ENCODE results near the gene FKRP. TPM values are rescaled to one million over a fixed set of nuclear protein-coding genes. Genes with fewer than 3 reads are reported as not detected.

FKRP gene
- total RNA-seq, 1 experiment from 2014 or later = 19.4 TPM

DNA sequence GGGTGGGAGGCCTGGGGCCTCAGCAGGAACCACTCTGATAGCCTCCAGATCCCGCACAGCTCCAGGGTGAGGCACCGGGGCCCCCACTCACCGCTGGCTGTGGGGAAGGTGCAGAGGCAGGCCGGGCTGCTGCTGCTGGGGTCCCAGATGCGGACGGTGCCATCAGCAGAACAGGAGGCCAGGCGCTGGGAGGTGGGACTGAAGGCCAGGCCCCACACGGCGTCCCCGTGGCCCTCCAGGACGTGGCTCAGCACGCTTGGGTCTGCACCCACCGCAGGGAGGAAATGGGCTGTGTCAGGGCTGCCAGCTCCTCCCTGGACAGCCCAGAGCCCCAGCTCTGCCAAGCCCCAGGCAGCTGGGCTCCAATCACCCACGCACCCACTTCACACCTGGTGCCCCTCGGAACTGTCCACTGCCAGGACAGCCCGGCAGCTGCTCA lies 22.8 kb upstream of the FKRP start:
- ChIA-PET RAD21 (ENCODE audit: low non-redundant PET in 1 of 2, low total read pairs in 2 of 2, uncharacterized antibody in 2 of 2, unreplicated experiment in 2 of 2) (no interaction called here), POLR2A (no interaction called here), CTCF (no interaction called here)
- ATAC-seq (no peak), DNase-seq (ENCODE audit: low read depth, low spot score) (no peak)
- intact Hi-C loops (cut with micrococcal nuclease) = loop anchor here (10.0 kb wide), 1 partner anchor 108 kb away; no protein-coding TSS in a partner anchor
- H3K9ac ChIP-seq (ENCODE audit: low read length) = no peak overlapping the region
- peaks cover 0 to 4% of the 10 kb centered on the region in 2 experiments; a peak in 2 of 4 replicates for H3K4me1 ChIP-seq (ENCODE audit: control insufficient read depth in 1 of 2, insufficient read depth in 2 of 2, low read length in 2 of 2)
- no peak overlapping the region for H3K4me3 ChIP-seq (replicated peaks in 1 of 2; ENCODE audit: low read depth in 1 of 2, low read length in 2 of 2)
- H3K79me2 ChIP-seq (ENCODE audit: insufficient read depth, low read length) = peaks cover 16% of the 10 kb centered on the region; the same call in 1 of the 2 replicates
- no peaks in the 10 kb centered on the region for H3K9me2 ChIP-seq (ENCODE audit: insufficient read depth)
- no peak overlapping the region for H2AFZ ChIP-seq (ENCODE audit: low read depth, low read length, poor library complexity, severe bottlenecking)
- no TSS peak for BruUV-seq (replicated peaks)
- H3K27ac ChIP-seq (ENCODE audit: low read depth, low read length) = no peak overlapping the region; the same call in 1 of the 2 replicates
- no peak overlapping the region for H3K4me2 ChIP-seq (ENCODE audit: low read length)
- H3K9me3 ChIP-seq (ENCODE audit: control insufficient read depth in 1 of 2, insufficient read depth in 1 of 2, low read depth in 1 of 2, low read length in 2 of 2) = no peaks in the 10 kb centered on the region
- no peaks in the 10 kb centered on the region for H4K20me1 ChIP-seq (ENCODE audit: insufficient read depth)
- H3K36me3 ChIP-seq (ENCODE audit: control insufficient read depth in 1 of 2, insufficient read depth in 2 of 2, low read length in 2 of 2) = peaks cover 42 to 71% of the 10 kb centered on the region in 2 experiments; a peak in 3 of 4 replicates
- TF ChIP-seq, protein P1, sequence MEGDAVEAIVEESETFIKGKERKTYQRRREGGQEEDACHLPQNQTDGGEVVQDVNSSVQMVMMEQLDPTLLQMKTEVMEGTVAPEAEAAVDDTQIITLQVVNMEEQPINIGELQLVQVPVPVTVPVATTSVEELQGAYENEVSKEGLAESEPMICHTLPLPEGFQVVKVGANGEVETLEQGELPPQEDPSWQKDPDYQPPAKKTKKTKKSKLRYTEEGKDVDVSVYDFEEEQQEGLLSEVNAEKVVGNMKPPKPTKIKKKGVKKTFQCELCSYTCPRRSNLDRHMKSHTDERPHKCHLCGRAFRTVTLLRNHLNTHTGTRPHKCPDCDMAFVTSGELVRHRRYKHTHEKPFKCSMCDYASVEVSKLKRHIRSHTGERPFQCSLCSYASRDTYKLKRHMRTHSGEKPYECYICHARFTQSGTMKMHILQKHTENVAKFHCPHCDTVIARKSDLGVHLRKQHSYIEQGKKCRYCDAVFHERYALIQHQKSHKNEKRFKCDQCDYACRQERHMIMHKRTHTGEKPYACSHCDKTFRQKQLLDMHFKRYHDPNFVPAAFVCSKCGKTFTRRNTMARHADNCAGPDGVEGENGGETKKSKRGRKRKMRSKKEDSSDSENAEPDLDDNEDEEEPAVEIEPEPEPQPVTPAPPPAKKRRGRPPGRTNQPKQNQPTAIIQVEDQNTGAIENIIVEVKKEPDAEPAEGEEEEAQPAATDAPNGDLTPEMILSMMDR (IDR thresholded peaks at IDR 0.05 in 2 of 3, conservative IDR thresholded peaks at IDR 0.05 in 1 of 3; ENCODE audit: borderline replicate concordance in 1 of 3, insufficient read depth in 1 of 3, low read depth in 2 of 3, low read length in 2 of 3) = no peak
- TF ChIP-seq SRF (IDR thresholded peaks at IDR 0.05; ENCODE audit: low read depth) (no peak), POLR2A (IDR thresholded peaks at IDR 0.05; ENCODE audit: borderline replicate concordance, extremely low read depth, insufficient read depth, insufficient read length) (no peak), EGR1 (IDR thresholded peaks at IDR 0.05; ENCODE audit: low read depth) (no peak), FOSL1 (IDR thresholded peaks at IDR 0.05; ENCODE audit: low read depth) (no peak), CBX3 (IDR thresholded peaks at IDR 0.05; ENCODE audit: low read depth) (no peak), CEBPB (IDR thresholded peaks at IDR 0.05; ENCODE audit: low read depth) (no peak), EZH2phosphoT487 (IDR thresholded peaks at IDR 0.05; ENCODE audit: borderline replicate concordance) (no peak), JUND (IDR thresholded peaks at IDR 0.05) (no peak)
- TF ChIP-seq, protein P2, sequence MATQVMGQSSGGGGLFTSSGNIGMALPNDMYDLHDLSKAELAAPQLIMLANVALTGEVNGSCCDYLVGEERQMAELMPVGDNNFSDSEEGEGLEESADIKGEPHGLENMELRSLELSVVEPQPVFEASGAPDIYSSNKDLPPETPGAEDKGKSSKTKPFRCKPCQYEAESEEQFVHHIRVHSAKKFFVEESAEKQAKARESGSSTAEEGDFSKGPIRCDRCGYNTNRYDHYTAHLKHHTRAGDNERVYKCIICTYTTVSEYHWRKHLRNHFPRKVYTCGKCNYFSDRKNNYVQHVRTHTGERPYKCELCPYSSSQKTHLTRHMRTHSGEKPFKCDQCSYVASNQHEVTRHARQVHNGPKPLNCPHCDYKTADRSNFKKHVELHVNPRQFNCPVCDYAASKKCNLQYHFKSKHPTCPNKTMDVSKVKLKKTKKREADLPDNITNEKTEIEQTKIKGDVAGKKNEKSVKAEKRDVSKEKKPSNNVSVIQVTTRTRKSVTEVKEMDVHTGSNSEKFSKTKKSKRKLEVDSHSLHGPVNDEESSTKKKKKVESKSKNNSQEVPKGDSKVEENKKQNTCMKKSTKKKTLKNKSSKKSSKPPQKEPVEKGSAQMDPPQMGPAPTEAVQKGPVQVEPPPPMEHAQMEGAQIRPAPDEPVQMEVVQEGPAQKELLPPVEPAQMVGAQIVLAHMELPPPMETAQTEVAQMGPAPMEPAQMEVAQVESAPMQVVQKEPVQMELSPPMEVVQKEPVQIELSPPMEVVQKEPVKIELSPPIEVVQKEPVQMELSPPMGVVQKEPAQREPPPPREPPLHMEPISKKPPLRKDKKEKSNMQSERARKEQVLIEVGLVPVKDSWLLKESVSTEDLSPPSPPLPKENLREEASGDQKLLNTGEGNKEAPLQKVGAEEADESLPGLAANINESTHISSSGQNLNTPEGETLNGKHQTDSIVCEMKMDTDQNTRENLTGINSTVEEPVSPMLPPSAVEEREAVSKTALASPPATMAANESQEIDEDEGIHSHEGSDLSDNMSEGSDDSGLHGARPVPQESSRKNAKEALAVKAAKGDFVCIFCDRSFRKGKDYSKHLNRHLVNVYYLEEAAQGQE (IDR thresholded peaks at IDR 0.05; ENCODE audit: low read depth) = no peak
- TF ChIP-seq, protein P3, sequence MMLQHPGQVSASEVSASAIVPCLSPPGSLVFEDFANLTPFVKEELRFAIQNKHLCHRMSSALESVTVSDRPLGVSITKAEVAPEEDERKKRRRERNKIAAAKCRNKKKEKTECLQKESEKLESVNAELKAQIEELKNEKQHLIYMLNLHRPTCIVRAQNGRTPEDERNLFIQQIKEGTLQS (IDR thresholded peaks at IDR 0.05) = no peak
- no peaks in the 10 kb centered on the region for H3K27me3 ChIP-seq (ENCODE audit: insufficient read depth, low read length)
